A673 (cell line): ENCODE measurements around the gene GBX2. TPM values are rescaled to one million over a fixed set of nuclear protein-coding genes. Genes with fewer than 3 reads are reported as not detected.

Experiments
- BruUV-seq: library from RNA; stranded (reverse); fragments of 400-500 nt; replicated peaks from 2 replicates; lab custom pipeline; 2021; lab: Mats Ljungman, UMichigan
- CTCF ChIA-PET: fragments of 300-600 bp; sonication (Branson Sonifier 250); formaldehyde crosslinking; loops from one replicate; lab custom pipeline; 2022; ENCODE audit warnings: antibody characterized with exemption; lab: Charles Lee
- POLR2A ChIA-PET: fragments of 300-600 bp; sonication (Branson Sonifier 250); formaldehyde crosslinking; loops from one replicate; lab custom pipeline; 2022; ENCODE audit warnings: antibody characterized with exemption; ENCODE audit not compliant: low non-redundant PET; lab: Charles Lee
- DNase-seq: peaks from one replicate; pipeline ENCODE4 v3.0.0-alpha.2; 2015; ENCODE audit warnings: low spot score
- H3K27ac ChIP-seq: fragments of 200-600 bp; sonication (generic); 2 replicates; pipeline ENCODE4 v1.5.1; 2016; ENCODE audit warnings: mixed run types, low read depth, mild to moderate bottlenecking, mixed read lengths, antibody characterized with exemption, low read length; ENCODE audit not compliant: poor library complexity, severe bottlenecking
- H3K27me3 ChIP-seq: fragments of 200-600 bp; sonication (generic); replicated peaks from 2 replicates; pipeline ENCODE4 v1.6.1; 2017; ENCODE audit warnings: mixed run types, low read depth, mild to moderate bottlenecking, mixed read lengths, antibody characterized with exemption, low read length; ENCODE audit not compliant: insufficient read depth, poor library complexity
- H3K36me3 ChIP-seq: fragments of 200-600 bp; sonication (generic); 2 replicates; pipeline ENCODE4 v1.6.1; 2016; ENCODE audit warnings: mixed run types, mild to moderate bottlenecking, mixed read lengths, antibody characterized with exemption, low read length; ENCODE audit not compliant: insufficient read depth, poor library complexity, severe bottlenecking
- H3K4me1 ChIP-seq: fragments of 200-600 bp; sonication (generic); 2 replicates; pipeline ENCODE4 v1.6.1; 2017; ENCODE audit warnings: mixed run types, mild to moderate bottlenecking, mixed read lengths, antibody characterized with exemption, low read length; ENCODE audit not compliant: insufficient read depth, poor library complexity, severe bottlenecking
- H3K4me3 ChIP-seq: fragments of 200-600 bp; sonication (generic); 2 replicates; pipeline ENCODE4 v1.5.1; 2016; ENCODE audit warnings: low read depth, mixed run types, mild to moderate bottlenecking, mixed read lengths, low read length; ENCODE audit not compliant: poor library complexity, severe bottlenecking
- H3K9me3 ChIP-seq: fragments of 200-600 bp; sonication (generic); 2 replicates; pipeline ENCODE4 v1.6.1; 2016; ENCODE audit warnings: mixed run types, low read depth, mild to moderate bottlenecking, mixed read lengths, antibody characterized with exemption, low read length; ENCODE audit not compliant: poor library complexity, severe bottlenecking
- CTCF ChIP-seq: fragments of 300-800, 200-600 bp; sonication (generic); conservative IDR thresholded peaks from 2 replicates; pipeline ENCODE4 v1.5.1; 2017; ENCODE audit warnings: low read depth, mild to moderate bottlenecking, antibody characterized with exemption, low read length, moderate library complexity, mixed read lengths
- EZH2 ChIP-seq: fragments of 200-600 bp; sonication (generic); IDR thresholded peaks from 2 replicates; pipeline ENCODE4 v1.6.1; 2017; ENCODE audit warnings: borderline replicate concordance, low read depth, mild to moderate bottlenecking, mixed read lengths, antibody characterized with exemption, low read length; ENCODE audit not compliant: poor library complexity, severe bottlenecking
- intact Hi-C: fragments of 100-400 bp; cut with micrococcal nuclease; formaldehyde crosslinking; loops from one replicate; pipeline ENCODE4 v1.10.0; 2022; ENCODE audit not compliant: unreplicated experiment
- total RNA-seq: library from RNA; stranded (reverse); gene quantifications from 2 replicates; pipeline ENCODE4 v1.2.3, GENCODE V29; 2021

The GBX2 gene
- total RNA-seq, 1 experiment from 2014 or later = not detected

- ChIA-PET POLR2A (no interaction called here), CTCF (no interaction called here)
- Histone ChIP-seq H3K4me3 (no peak overlapping the region), H3K36me3 (no peaks in the 10 kb centered on the region), H3K27me3 (peaks cover 19% of the 10 kb centered on the region), H3K27ac (no peak overlapping the region), H3K4me1 (no peaks in the 10 kb centered on the region), H3K9me3 (no peaks in the 10 kb centered on the region)
- TF ChIP-seq CTCF = no peak
- no peak for TF ChIP-seq EZH2
- intact Hi-C loops = no loop called here
- no TSS peak for BruUV-seq
- no peak for DNase-seq
Measured at GRCh38 chr2:236158969-236159777, 9.0 kb downstream of the GBX2 start.

GRCh38 chr2:236157815-236158498 is 10.2 kb downstream of the GBX2 start:
- H3K9me3 ChIP-seq = no peaks in the 10 kb centered on the region
- H3K36me3 ChIP-seq = no peaks in the 10 kb centered on the region
- DNase-seq = no peak
- no TSS peak for BruUV-seq
- H3K4me1 ChIP-seq = no peaks in the 10 kb centered on the region
- ChIA-PET POLR2A (no interaction called here), CTCF (no interaction called here)
- H3K27me3 ChIP-seq = peaks cover 7% of the 10 kb centered on the region
- intact Hi-C loops = no loop called here
- H3K27ac ChIP-seq = no peak overlapping the region
- TF ChIP-seq CTCF (no peak), EZH2 (no peak)
- no peak overlapping the region for H3K4me3 ChIP-seq

GRCh38 chr2:236157366-236157765 is 10.8 kb downstream of the GBX2 start:
- POLR2A ChIA-PET = no interaction called here
- Histone ChIP-seq H3K36me3 (no peaks in the 10 kb centered on the region), H3K9me3 (no peaks in the 10 kb centered on the region), H3K4me3 (no peak overlapping the region), H3K4me1 (no peaks in the 10 kb centered on the region), H3K27me3 (peaks cover 1% of the 10 kb centered on the region), H3K27ac (no peak overlapping the region)
- intact Hi-C loops = no loop called here
- CTCF ChIA-PET = no interaction called here
- no peak for DNase-seq
- no peak for TF ChIP-seq CTCF
- no peak for TF ChIP-seq EZH2
- no TSS peak for BruUV-seq
